ENCODE results near the gene PDE6H. TPM values are rescaled to one million over a fixed set of nuclear protein-coding genes. Genes with fewer than 3 reads are reported as not detected.

Gene PDE6H
- total RNA-seq, 1 donor: not detected

GRCh38 chr12:14976658-14977057 is 3.8 kb downstream of the PDE6H start:
- H3K4me3 ChIP-seq (ENCODE audit: low read depth, low read length): no peak overlapping the region
- TF ChIP-seq, protein P1, sequence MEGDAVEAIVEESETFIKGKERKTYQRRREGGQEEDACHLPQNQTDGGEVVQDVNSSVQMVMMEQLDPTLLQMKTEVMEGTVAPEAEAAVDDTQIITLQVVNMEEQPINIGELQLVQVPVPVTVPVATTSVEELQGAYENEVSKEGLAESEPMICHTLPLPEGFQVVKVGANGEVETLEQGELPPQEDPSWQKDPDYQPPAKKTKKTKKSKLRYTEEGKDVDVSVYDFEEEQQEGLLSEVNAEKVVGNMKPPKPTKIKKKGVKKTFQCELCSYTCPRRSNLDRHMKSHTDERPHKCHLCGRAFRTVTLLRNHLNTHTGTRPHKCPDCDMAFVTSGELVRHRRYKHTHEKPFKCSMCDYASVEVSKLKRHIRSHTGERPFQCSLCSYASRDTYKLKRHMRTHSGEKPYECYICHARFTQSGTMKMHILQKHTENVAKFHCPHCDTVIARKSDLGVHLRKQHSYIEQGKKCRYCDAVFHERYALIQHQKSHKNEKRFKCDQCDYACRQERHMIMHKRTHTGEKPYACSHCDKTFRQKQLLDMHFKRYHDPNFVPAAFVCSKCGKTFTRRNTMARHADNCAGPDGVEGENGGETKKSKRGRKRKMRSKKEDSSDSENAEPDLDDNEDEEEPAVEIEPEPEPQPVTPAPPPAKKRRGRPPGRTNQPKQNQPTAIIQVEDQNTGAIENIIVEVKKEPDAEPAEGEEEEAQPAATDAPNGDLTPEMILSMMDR (IDR thresholded peaks at IDR 0.05; ENCODE audit: insufficient read depth, low read depth, low read length): no peak
- no peak for DNase-seq (ENCODE audit: low read depth)

DNA sequence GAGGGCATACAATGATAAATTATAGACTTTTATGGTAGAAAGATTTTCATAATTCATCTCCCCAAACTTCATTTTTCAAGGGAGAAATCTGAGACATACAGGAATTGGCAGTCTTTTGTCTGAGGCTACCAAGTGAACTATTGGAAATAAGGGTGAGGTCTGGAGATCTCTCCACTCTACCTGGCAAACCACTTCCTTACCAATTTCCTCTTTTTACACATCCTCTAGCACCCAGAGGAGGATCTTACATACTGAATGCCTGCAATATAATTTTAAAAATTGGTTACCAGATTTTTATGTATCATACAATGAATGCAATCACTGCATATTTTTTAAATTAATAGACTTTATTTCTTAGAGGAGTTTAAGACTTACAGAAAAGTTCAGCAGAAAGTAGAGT is 6.6 kb downstream of the PDE6H start:
- H3K4me3 ChIP-seq (ENCODE audit: low read depth, low read length): no peak overlapping the region
- TF ChIP-seq, protein P1 (IDR thresholded peaks at IDR 0.05; ENCODE audit: insufficient read depth, low read depth, low read length): no peak
- DNase-seq (ENCODE audit: low read depth): no peak

- DNase-seq (ENCODE audit: low read depth): no peak
- TF ChIP-seq, protein P1 (IDR thresholded peaks at IDR 0.05; ENCODE audit: insufficient read depth, low read depth, low read length): no peak
- no peak overlapping the region for H3K4me3 ChIP-seq (ENCODE audit: low read depth, low read length)
Measured at GRCh38 chr12:14981049-14981448, 8.2 kb downstream of the PDE6H start.

- no peak overlapping the region for H3K4me3 ChIP-seq (ENCODE audit: low read depth, low read length)
- DNase-seq (ENCODE audit: low read depth): peak; percentile 41
- TF ChIP-seq, protein P1 (IDR thresholded peaks at IDR 0.05; ENCODE audit: insufficient read depth, low read depth, low read length): no peak
Measured at GRCh38 chr12:14982562-14982961, 9.7 kb downstream of the PDE6H start.

DNA sequence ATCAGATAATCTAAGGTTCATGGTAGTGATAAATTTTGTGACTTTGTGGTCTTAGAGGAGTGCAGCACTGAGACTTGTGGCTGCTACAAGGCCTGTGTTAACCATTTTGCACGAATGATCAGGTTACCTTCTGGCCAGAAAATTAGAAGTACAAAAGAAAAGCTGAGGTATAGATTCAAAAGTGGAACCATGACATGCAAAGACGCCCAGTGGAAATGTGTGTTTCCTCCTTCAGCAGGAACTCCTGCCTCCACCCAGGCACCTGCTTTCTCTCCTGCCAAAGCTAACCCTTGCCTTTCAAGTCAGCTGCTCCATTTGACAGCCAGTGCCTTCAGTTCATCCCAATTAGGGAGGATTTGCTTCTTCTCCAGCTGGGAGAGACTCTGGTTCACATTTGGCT is 10.1 kb downstream of the PDE6H start:
- no peak for DNase-seq (ENCODE audit: low read depth)
- no peak overlapping the region for H3K4me3 ChIP-seq (ENCODE audit: low read depth, low read length)
- TF ChIP-seq, protein P1 (IDR thresholded peaks at IDR 0.05; ENCODE audit: insufficient read depth, low read depth, low read length): no peak

DNA sequence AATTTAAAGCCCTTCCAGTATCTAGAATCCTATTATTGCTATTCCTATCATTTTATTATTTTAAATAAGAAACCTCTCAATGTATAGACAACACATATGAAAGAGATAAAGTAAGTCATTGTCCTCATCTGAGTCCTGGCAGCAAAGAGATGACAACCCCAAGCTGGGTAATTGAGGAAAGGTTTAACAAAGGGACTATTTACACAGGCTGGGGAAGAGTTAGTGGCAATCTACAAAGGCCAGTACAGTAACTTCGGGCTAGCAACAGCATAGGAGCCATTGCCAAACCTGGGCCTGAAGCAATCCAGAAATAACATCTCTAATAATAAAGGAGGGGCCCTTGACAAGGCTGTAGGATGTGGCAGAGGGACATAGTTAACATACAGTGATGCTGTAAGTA is 11.2 kb downstream of the PDE6H start:
- TF ChIP-seq, protein P1 (IDR thresholded peaks at IDR 0.05; ENCODE audit: insufficient read depth, low read depth, low read length): no peak
- no peak for DNase-seq (ENCODE audit: low read depth)
- H3K4me3 ChIP-seq (ENCODE audit: low read depth, low read length): no peak overlapping the region

- DNase-seq (ENCODE audit: low read depth): no peak
- no peak overlapping the region for H3K4me3 ChIP-seq (ENCODE audit: low read depth, low read length)
- TF ChIP-seq, protein P1 (IDR thresholded peaks at IDR 0.05; ENCODE audit: insufficient read depth, low read depth, low read length): no peak
Measured at GRCh38 chr12:14984766-14985285, 12.0 kb downstream of the PDE6H start.

Data from fibroblast of villous mesenchyme (primary cell).